ENCODE results near the gene TMC1.

- TF ChIP-seq CTCF (IDR thresholded peaks at IDR 0.05), result no peak
- no peak for TF ChIP-seq POLR2AphosphoS5 (IDR thresholded peaks at IDR 0.05)
- TF ChIP-seq POLR2A (IDR thresholded peaks at IDR 0.05), result no peak
Observed at GRCh38 chr9:72494051-72494450, 27.4 kb upstream of the TMC1 start.

All from breast epithelium (tissue), 3 donors.